Measurements from ENCODE around the gene PNMA6F. TPM values are rescaled to one million over a fixed set of nuclear protein-coding genes. Genes with fewer than 3 reads are reported as not detected.

Gene PNMA6F
- total and polyA plus RNA-seq, 7 experiments from 2014 or later, result not detected

- Mint-ChIP-seq H3K36me3 (peaks cover 0 to 44% (median 26%) of the 10 kb centered on the region in 5 donors), H3K4me3 (no peak overlapping the region), H3K4me1 (peaks cover 14 to 35% (median 24%) of the 10 kb centered on the region in 7 donors), H3K27ac (no peak overlapping the region), H3K27me3 (no peaks in the 10 kb centered on the region), H3K9me3 (peaks cover 0 to 4% (median 0%) of the 10 kb centered on the region in 11 donors)
- DNase-seq, result no peak
- intact Hi-C loops (cut with micrococcal nuclease), result no loop called here
- no peak overlapping the region for H3K4me3 ChIP-seq (ENCODE audit: low read length)
- CTCF ChIA-PET, result no interaction called here
- no peaks in the 10 kb centered on the region for H3K27me3 ChIP-seq (ENCODE audit: control insufficient read depth in 2 of 2, insufficient read depth in 2 of 2, low read length in 2 of 2)
- POLR2A ChIA-PET, result no interaction called here
- H3K9me3 ChIP-seq (ENCODE audit: control insufficient read depth in 2 of 3, low read length in 3 of 3), result no peaks in the 10 kb centered on the region
- no peak overlapping the region for H3K27ac ChIP-seq (ENCODE audit: low read depth, low read length)
- peaks cover 0 to 13% of the 10 kb centered on the region in 2 donors for H3K4me1 ChIP-seq (ENCODE audit: control insufficient read depth in 2 of 2, insufficient read depth in 2 of 2, low read length in 2 of 2)
- no peak for ATAC-seq
- peaks cover 0 to 53% (median 0%) of the 10 kb centered on the region in 3 experiments for H3K36me3 ChIP-seq (ENCODE audit: control insufficient read depth in 2 of 3, insufficient read depth in 3 of 3, low read length in 3 of 3)
Measured at GRCh38 chrX:153347530-153347929, 26.0 kb upstream of the PNMA6F start.

DNA sequence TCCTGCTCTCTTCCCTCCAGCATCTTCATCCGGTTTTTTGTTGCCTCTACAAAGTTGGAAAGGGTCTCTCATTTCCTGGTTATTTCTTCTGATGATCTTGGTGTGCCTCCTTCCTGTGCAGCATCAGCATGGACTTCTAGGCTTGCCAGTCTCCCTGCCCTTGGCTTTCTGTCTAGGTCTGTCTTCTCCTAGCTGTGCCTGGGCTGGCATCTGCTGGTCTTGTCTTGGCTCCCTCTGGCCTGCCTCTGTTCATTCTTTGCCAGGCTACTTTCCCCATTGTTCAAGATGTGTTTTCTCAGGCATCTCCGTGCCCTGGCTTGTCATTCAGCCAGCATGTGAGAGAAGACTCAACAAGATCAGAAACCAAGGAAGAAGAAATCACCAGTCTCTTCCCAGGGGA lies 22.1 kb upstream of the PNMA6F start:
- H3K27ac ChIP-seq (ENCODE audit: low read depth, low read length), result peak overlapping the region; percentile 43
- H3K4me3 Mint-ChIP-seq, result peak overlapping the region in 9 of 10 donors; percentile 62 to 90 (median 74)
- peaks cover 0 to 59% (median 0%) of the 10 kb centered on the region in 3 experiments for H3K36me3 ChIP-seq (ENCODE audit: control insufficient read depth in 2 of 3, insufficient read depth in 3 of 3, low read length in 3 of 3)
- H3K9me3 ChIP-seq (ENCODE audit: control insufficient read depth in 2 of 3, low read length in 3 of 3), result no peaks in the 10 kb centered on the region
- CTCF ChIA-PET, result interaction anchor here (0.7 kb wide), 1 partner anchor 164 kb away, joined by 3 read pairs; no protein-coding TSS in a partner anchor
- ATAC-seq, result no peak
- peaks cover 29 to 62% (median 56%) of the 10 kb centered on the region in 7 donors for H3K4me1 Mint-ChIP-seq
- H3K4me1 ChIP-seq (ENCODE audit: control insufficient read depth in 2 of 2, insufficient read depth in 2 of 2, low read length in 2 of 2), result peaks cover 0 to 16% of the 10 kb centered on the region in 2 donors
- H3K27ac Mint-ChIP-seq, result peak overlapping the region; percentile 72 to 97 (median 89)
- DNase-seq, result no peak
- no peaks in the 10 kb centered on the region for H3K27me3 ChIP-seq (ENCODE audit: control insufficient read depth in 2 of 2, insufficient read depth in 2 of 2, low read length in 2 of 2)
- H3K4me3 ChIP-seq (ENCODE audit: low read length), result no peak overlapping the region
- no peaks in the 10 kb centered on the region for H3K27me3 Mint-ChIP-seq
- POLR2A ChIA-PET, result interaction anchor here (0.9 to 1.6 kb wide), 2 partner anchors 10 to 402 kb away, joined by 3 to 10 read pairs; partner anchors contain the start of gene ZNF275
- intact Hi-C loops (cut with micrococcal nuclease), result loop anchor here in 1 of 2 donors (5.0 kb wide), 2 partner anchors 34 to 386 kb away; no protein-coding TSS in a partner anchor
- peaks cover 0 to 20% (median 8%) of the 10 kb centered on the region in 11 donors for H3K9me3 Mint-ChIP-seq
- peaks cover 5 to 56% (median 39%) of the 10 kb centered on the region in 5 donors for H3K36me3 Mint-ChIP-seq

DNA sequence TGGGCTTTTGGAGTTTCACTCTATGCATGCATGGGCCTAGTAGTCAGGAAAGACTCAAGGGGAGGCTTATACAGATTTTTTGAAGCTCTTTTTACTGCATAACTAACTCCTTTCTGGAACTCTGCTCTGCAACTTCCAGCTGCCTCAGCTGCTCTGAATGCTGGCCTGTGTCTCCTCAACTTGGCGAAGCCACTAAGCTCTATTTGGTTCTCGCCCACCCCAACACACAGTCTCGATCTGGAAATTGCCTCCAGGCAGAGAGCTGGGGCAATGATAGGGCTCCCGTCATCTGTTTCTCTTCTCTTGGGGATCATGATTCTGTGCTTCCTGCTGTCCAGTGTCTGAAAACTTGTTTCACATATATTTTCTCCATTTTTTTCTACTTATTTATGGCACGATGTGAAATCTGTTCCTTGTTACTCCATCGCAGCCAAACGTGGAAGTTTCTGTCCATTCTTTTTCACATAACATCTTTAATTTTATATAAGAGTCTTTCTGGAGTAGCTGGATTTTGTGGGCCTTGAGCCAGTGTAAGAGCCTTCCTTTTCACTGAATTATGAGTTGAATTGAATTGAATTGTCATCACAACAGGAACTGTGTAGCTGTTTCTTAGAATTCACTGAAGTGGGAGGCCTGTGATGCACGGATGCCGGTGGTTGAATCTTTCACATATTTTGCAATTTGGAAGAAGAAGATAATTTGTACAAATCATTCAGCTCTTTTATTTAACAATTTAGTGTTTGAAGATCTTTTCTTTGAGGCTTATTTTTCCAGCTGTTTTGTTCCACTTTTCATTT lies 21.4 kb upstream of the PNMA6F start:
- Mint-ChIP-seq H3K36me3 (peaks cover 5 to 57% (median 37%) of the 10 kb centered on the region in 5 donors), H3K4me1 (peaks cover 36 to 69% (median 62%) of the 10 kb centered on the region in 7 donors), H3K4me3 (peak overlapping the region; percentile 5 to 90 (median 74)), H3K9me3 (peaks cover 0 to 20% (median 8%) of the 10 kb centered on the region in 11 donors), H3K27me3 (no peaks in the 10 kb centered on the region), H3K27ac (peak overlapping the region; percentile 72 to 97 (median 89))
- peaks cover 0 to 54% (median 0%) of the 10 kb centered on the region in 3 experiments for H3K36me3 ChIP-seq (ENCODE audit: control insufficient read depth in 2 of 3, insufficient read depth in 3 of 3, low read length in 3 of 3)
- no peaks in the 10 kb centered on the region for H3K27me3 ChIP-seq (ENCODE audit: control insufficient read depth in 2 of 2, insufficient read depth in 2 of 2, low read length in 2 of 2)
- peak in 4 of 9 donors; percentile 18 to 24 (median 23) for DNase-seq
- ChIA-PET CTCF (interaction anchor here (0.7 to 1.1 kb wide), 2 partner anchors 9 to 165 kb away, joined by 3 to 4 read pairs; partner anchors contain the start of gene ZNF275), POLR2A (interaction anchor here (0.9 to 1.6 kb wide), 2 partner anchors 9 to 401 kb away, joined by 3 to 10 read pairs; partner anchors contain the start of gene ZNF275)
- intact Hi-C loops (cut with micrococcal nuclease), result loop anchor here in 1 of 2 donors (5.0 kb wide), 2 partner anchors 34 to 386 kb away; no protein-coding TSS in a partner anchor
- ATAC-seq, result peak; percentile 38
- no peaks in the 10 kb centered on the region for H3K9me3 ChIP-seq (ENCODE audit: control insufficient read depth in 2 of 3, low read length in 3 of 3)
- H3K27ac ChIP-seq (ENCODE audit: low read depth, low read length), result peak overlapping the region; percentile 48
- H3K4me3 ChIP-seq (ENCODE audit: low read length), result no peak overlapping the region
- H3K4me1 ChIP-seq (ENCODE audit: control insufficient read depth in 2 of 2, insufficient read depth in 2 of 2, low read length in 2 of 2), result peaks cover 0 to 23% of the 10 kb centered on the region in 2 donors

GRCh38 chrX:153340111-153340510 lies 18.5 kb upstream of the PNMA6F start:
- peak overlapping the region in 3 of 9 donors; percentile 11 to 61 (median 51) for H3K27ac Mint-ChIP-seq
- Histone ChIP-seq H3K36me3 (ENCODE audit: control insufficient read depth in 2 of 3, insufficient read depth in 3 of 3, low read length in 3 of 3) (peaks cover 0 to 35% (median 0%) of the 10 kb centered on the region in 3 experiments), H3K4me3 (ENCODE audit: low read length) (no peak overlapping the region), H3K9me3 (ENCODE audit: control insufficient read depth in 2 of 3, low read length in 3 of 3) (no peaks in the 10 kb centered on the region), H3K4me1 (ENCODE audit: control insufficient read depth in 2 of 2, insufficient read depth in 2 of 2, low read length in 2 of 2) (peaks cover 0 to 48% of the 10 kb centered on the region in 2 donors), H3K27ac (ENCODE audit: low read depth, low read length) (no peak overlapping the region), H3K27me3 (ENCODE audit: control insufficient read depth in 2 of 2, insufficient read depth in 2 of 2, low read length in 2 of 2) (no peaks in the 10 kb centered on the region)
- peaks cover 0 to 20% (median 8%) of the 10 kb centered on the region in 11 donors for H3K9me3 Mint-ChIP-seq
- no peak for ATAC-seq
- peaks cover 5 to 67% (median 34%) of the 10 kb centered on the region in 5 donors for H3K36me3 Mint-ChIP-seq
- intact Hi-C loops (cut with micrococcal nuclease), result loop anchor here in 1 of 2 donors (5.0 kb wide), 2 partner anchors 37 to 383 kb away; no protein-coding TSS in a partner anchor
- no peak overlapping the region for H3K4me3 Mint-ChIP-seq
- DNase-seq, result no peak
- CTCF ChIA-PET, result no interaction called here
- POLR2A ChIA-PET, result no interaction called here
- H3K4me1 Mint-ChIP-seq, result peaks cover 44 to 95% (median 87%) of the 10 kb centered on the region in 7 donors
- no peaks in the 10 kb centered on the region for H3K27me3 Mint-ChIP-seq

DNA sequence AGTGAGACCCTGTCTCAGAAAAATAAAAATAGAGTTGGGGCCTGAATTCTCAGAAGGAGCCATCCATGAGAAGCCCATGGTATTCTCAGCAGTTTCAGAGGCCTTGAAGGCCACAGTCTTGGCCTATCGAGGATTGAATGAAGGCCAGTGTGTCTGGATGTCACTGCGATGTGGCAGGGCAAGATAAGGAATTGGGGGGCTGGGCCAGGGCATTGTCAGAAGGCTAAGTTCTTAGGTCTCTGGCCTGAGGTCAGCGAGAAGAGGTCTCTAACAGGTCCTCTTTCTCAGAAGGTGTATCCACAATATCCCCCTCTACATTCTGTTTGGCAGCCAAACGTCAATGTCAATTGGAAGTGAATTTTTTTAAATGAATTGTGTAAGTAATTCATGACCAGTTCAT lies 18.1 kb upstream of the PNMA6F start:
- ATAC-seq, result no peak
- H3K4me1 ChIP-seq (ENCODE audit: control insufficient read depth in 2 of 2, insufficient read depth in 2 of 2, low read length in 2 of 2), result peaks cover 0 to 47% of the 10 kb centered on the region in 2 donors
- Mint-ChIP-seq H3K4me1 (peaks cover 44 to 93% (median 87%) of the 10 kb centered on the region in 7 donors), H3K27ac (peak overlapping the region in 2 of 9 donors; percentile 51 to 53), H3K36me3 (peaks cover 5 to 64% (median 34%) of the 10 kb centered on the region in 5 donors), H3K4me3 (no peak overlapping the region), H3K9me3 (peaks cover 0 to 20% (median 8%) of the 10 kb centered on the region in 11 donors), H3K27me3 (no peaks in the 10 kb centered on the region)
- no peak overlapping the region for H3K27ac ChIP-seq (ENCODE audit: low read depth, low read length)
- H3K4me3 ChIP-seq (ENCODE audit: low read length), result no peak overlapping the region
- H3K27me3 ChIP-seq (ENCODE audit: control insufficient read depth in 2 of 2, insufficient read depth in 2 of 2, low read length in 2 of 2), result no peaks in the 10 kb centered on the region
- ChIA-PET POLR2A (no interaction called here), CTCF (no interaction called here)
- no peak for DNase-seq
- H3K36me3 ChIP-seq (ENCODE audit: control insufficient read depth in 2 of 3, insufficient read depth in 3 of 3, low read length in 3 of 3), result peaks cover 0 to 31% (median 0%) of the 10 kb centered on the region in 3 experiments
- no peaks in the 10 kb centered on the region for H3K9me3 ChIP-seq (ENCODE audit: control insufficient read depth in 2 of 3, low read length in 3 of 3)
- intact Hi-C loops (cut with micrococcal nuclease), result loop anchor here in 1 of 2 donors (5.0 kb wide), 2 partner anchors 38 to 382 kb away; no protein-coding TSS in a partner anchor

- H3K4me3 ChIP-seq (ENCODE audit: low read length), result no peak overlapping the region
- Mint-ChIP-seq H3K4me1 (peaks cover 43 to 85% (median 81%) of the 10 kb centered on the region in 7 donors), H3K36me3 (peaks cover 5 to 58% (median 34%) of the 10 kb centered on the region in 5 donors), H3K4me3 (peak overlapping the region; percentile 5 to 82 (median 62)), H3K27me3 (no peaks in the 10 kb centered on the region), H3K27ac (peak overlapping the region in 7 of 9 donors; percentile 40 to 82 (median 67)), H3K9me3 (peaks cover 0 to 20% (median 8%) of the 10 kb centered on the region in 11 donors)
- peaks cover 0 to 28% (median 0%) of the 10 kb centered on the region in 3 experiments for H3K36me3 ChIP-seq (ENCODE audit: control insufficient read depth in 2 of 3, insufficient read depth in 3 of 3, low read length in 3 of 3)
- POLR2A ChIA-PET, result no interaction called here
- intact Hi-C loops (cut with micrococcal nuclease), result no loop called here
- no peak overlapping the region for H3K27ac ChIP-seq (ENCODE audit: low read depth, low read length)
- ATAC-seq (no peak), DNase-seq (no peak)
- peaks cover 0 to 39% of the 10 kb centered on the region in 2 donors for H3K4me1 ChIP-seq (ENCODE audit: control insufficient read depth in 2 of 2, insufficient read depth in 2 of 2, low read length in 2 of 2)
- CTCF ChIA-PET, result no interaction called here
- H3K9me3 ChIP-seq (ENCODE audit: control insufficient read depth in 2 of 3, low read length in 3 of 3), result no peaks in the 10 kb centered on the region
- H3K27me3 ChIP-seq (ENCODE audit: control insufficient read depth in 2 of 2, insufficient read depth in 2 of 2, low read length in 2 of 2), result no peaks in the 10 kb centered on the region
Measured at GRCh38 chrX:153338836-153339235, 17.3 kb upstream of the PNMA6F start.

All from naive thymus-derived CD4-positive, alpha-beta T cell (primary cell).